DMS114 treated with DMSO at 0.1 percent for 48 hours (cell line): Measurements from ENCODE around the gene NHERF2.
A peak's percentile ranks its signal among the peaks of the same experiment; 100 is the strongest.

ENCODE experiments used
- DNase-seq: peaks from one replicate; lab custom pipeline; 2025; ENCODE audit not compliant: unreplicated experiment; lab: John Stamatoyannopoulos, UW

NHERF2 gene

DNA sequence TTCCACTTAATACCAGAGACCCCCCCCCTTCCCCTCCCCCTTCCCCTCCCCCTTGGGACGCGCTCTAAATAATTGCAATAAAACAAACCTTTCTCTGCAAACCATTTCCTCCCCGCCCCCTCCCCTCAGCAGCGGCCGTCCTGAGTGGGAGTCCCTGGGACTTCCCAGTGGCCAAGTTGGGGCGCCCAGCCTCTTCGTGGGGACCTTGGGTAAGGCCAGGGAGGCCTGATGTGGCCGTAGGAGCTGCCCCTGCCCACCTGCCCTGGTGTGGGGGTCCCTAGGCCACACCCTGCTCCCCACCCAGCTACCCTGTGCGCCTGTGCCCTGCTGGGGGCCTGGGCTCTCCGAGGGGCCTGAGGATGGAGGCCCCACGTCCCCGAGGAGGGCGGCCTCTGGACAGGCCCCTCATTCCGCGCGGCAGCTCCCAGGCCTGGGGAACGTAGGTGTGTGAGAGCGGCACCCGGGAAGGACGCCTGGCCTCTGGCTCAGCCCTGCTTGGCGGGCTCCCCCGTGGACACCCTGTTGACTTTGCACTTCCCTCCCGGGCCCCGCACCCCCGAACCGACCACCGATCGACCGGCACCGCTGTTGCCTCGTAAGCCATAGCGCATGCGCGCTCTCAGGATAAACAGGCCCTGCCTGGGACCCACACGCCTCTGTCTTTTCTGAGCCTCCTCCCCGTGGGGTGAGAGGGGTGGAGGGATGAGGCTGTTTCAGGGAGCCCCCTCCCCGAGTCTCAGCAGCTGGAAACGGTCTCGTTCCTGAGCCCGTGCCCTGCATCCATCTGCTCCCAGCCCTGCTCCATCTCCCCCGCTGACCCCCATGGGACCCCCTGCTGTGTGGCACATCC is 11.9 kb downstream of the NHERF2 start:
- DNase-seq: no peak

DNA sequence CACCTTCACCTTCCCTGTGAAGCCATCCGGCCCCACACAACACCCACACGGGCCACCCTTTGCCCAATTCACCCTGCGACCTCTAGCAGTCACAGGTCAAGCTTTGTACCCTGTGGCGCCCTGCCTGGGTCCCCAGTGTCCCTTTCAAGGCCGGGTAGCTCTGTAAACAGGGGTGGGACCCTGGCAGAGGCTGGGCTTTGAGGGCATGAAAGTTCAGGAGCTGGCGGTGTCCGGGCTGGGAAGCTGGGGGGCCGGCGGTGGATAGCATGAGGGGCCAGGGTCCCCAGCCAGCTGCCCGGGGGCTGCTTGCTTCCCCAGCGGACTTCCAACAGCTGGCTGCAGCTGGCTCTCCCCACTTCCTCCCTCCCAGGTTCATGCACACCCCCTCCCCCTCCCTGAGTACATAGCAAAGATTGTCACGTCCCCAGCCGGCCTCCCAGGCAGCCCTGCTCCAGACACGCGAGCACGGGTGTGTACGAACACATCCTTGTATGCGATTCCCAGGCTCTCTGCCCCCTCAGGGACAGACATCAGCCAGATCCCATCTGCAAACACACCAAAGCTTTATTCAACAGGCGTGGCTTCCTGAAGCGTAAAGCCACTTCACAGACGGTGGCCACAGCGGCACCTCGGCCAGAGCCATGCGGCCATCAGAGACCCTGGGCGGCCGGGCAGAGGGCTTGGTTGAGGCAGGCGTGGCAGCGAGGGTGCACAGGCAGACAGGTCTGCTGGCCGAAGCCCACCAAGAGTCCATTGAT is 12.8 kb downstream of the NHERF2 start:
- DNase-seq: no peak

DNA sequence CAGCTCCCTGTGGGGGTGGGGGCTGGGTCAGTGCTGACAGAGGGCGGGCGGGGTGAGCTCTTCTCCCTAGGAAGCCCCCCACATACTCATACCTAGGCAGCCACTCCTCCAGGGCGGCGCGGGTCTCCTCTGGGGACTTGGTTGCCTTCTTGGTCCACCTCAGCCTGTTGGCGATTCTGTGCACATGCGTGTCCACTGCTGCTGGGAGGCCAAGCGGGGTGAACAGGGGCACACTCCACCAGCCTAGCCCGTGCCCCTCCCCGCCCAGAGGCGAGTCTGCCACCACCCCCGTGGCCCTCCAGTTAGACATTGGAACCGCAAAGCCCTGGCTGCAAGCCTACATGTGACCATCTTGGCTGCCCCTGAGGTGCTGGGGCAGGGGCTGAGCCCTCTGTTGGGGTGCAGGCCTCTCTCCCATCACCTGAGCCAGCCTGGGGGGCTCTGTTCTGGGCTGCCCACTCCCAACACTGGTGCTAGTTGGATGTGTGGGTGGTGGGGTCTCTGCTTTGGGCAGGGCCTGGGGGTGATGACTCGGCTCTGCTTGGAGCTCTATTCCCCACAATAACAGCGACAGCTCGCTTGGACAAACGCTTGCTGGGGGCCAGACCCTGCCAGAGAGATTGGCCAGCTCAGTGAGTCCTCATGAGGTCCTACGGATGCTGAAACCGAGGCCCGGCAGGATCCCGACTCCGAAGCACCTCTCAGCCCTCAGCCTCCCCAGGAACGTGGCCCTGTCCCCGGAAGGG is 13.5 kb downstream of the NHERF2 start:
- DNase-seq: no peak

DNA sequence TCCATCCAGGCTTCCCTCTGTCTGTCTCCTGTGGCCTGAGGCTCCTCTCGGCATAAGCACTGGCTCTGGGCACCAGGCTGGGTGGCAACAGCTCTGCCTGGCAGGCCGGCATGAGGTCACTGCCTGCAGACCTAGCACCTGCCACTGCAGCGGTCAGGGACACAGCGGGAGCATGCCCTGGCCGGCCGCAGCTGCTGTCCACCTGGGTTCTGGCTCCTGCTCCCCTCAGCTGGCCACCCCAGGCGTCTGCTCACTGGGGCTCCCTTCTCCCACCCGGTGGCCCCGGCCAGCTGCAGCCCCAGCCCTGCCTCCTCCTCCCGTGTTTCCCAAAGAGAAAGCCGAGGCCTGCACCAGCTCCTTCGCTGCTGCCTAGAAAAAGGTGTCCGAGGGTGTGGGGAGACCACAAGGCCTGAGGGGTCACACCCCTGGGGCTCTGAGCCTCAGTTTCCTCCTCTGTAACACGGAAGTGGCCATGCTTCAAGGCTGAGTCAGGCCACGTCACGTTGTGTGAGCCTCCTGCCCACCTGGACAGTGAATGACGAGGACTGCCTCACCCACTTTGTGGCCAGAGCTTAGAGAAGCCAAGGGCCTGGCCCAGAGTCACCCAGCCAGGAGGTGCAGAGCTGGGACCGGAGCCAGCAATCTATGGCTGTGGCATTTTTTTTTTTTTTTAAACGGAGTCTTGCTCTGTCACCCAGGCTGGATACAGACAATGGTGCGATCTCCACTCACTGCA is 14.3 kb downstream of the NHERF2 start:
- no peak for DNase-seq

DNA sequence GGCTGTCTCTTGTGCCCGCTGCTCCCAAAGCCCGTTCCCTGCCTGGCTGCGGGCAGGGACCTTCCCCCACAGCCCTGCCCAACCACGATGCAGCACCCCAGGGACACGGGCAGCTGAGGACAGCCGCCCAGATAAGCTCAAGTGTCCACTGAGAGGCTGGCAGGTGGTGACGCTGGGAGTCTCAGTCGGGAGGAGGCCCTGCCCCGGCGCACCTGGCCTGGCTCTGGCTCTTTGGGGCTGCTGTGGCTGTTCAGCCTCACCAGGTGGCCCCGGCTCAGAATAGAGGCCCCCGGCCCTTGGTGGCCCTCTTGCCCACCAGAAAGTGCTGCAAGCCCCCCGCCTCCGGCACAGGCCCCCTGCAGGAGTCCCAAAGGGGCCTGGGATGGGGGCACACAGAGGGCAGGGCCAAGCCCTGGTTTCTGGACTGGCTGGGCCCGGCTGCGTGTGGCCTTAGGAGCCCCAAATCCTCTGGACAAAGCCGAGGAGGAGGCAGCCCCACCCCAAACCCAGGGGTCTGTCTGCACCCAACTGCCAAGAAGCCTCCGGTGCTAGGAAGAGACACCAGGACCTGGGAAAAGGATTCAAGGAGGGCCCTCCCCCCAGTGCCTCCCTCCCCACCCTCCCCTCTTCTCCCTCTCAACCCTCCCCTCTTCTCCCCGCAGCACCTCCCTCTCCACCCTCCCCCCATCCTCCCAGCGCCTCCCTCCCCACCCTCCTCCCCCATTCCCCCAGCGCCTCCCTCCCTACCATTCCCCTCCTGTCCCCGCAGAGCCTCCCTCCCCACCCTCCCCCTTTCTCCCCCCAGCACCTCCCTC is 15.7 kb downstream of the NHERF2 start:
- no peak for DNase-seq

DNA sequence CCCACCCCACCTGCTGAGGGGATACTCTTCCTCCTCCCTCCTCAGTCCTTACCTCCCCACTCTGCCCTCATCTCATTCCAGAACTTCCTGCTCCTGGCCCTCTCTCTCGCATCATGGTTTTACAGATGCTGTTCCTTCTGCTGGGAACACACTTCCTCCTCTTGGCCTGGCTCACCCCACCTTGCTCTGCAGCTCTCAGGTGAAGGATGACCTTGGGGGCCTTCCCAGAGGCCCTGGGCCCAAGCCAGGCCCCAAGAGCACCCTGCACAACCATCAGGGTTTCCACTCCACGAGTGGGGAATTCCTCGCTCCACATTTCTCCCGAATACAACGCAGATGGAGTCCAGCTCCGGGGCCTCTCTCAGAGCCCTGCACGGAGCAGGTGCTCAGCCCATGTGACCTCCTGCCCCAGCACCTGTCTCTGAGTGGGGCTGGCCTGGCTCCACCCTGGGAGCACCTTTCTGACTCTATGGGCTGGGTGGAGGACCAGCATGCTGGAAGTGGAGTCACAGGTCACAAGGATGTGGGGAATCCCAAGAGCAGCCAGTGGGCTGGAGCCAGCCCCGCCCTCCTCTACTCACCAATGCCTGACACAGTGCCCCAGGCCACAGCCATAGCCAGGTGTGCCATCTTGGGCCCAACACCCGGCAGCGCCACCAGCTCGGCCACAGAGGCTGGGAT is 16.4 kb downstream of the NHERF2 start:
- no peak for DNase-seq

DNA sequence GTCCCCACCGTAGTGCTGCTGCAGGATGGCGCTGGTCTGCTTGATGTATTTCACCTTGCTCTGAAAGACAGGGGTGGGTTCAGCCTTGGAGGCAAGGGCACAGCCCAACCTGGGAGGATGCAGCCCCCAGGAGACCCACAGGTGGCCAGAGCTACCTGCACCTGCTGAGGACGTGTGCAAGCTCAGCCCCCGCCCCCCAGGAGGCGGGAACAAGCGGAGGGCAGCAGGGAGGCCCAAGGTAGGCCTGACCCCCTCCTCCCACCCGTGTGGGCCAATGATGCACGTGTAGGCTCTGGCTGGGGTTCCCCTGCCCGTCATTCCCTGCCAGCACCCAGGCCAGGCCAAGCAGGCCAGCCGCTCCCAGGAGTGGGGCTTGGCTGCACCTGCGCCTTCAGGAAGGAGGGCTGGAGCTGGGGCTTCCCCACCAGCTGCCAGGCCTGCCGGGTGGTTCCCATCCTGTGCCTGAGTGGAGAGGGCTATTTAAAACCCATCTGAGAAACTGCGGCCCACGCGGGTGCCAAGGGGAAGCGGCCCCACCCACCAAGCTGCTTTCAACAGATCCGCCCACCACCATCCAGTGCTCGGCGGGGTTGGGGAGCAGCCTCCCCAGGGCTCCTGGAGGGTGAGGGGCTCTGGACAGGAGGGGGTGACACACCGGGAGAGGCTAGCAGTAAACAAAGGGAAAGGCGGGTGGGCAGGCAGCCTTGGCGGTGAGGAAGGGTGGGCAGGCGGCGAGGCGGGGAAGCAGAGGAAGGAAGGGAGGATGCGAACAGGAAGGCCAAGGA is 17.2 kb downstream of the NHERF2 start:
- DNase-seq: no peak

DNA sequence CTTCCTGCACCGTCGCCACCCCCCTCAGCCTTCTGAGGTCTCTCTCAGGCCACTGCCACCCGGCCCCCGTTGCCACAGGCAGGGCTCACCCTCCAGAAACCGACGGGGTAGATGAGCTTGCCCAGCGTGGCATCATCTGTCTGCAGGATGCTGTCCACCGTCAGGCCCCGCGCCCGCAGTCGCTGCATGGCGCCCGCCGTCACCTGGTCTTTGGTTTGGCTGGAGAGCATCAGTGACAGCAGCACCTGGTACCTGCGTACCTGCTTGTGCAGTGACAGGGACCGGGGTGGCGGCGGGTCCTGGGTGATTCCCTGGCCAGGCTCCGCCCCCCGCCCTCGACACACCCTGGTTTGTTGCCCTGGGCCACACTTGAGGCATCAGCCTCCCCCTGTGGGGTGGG is 17.8 kb downstream of the NHERF2 start:
- DNase-seq: no peak

DNA sequence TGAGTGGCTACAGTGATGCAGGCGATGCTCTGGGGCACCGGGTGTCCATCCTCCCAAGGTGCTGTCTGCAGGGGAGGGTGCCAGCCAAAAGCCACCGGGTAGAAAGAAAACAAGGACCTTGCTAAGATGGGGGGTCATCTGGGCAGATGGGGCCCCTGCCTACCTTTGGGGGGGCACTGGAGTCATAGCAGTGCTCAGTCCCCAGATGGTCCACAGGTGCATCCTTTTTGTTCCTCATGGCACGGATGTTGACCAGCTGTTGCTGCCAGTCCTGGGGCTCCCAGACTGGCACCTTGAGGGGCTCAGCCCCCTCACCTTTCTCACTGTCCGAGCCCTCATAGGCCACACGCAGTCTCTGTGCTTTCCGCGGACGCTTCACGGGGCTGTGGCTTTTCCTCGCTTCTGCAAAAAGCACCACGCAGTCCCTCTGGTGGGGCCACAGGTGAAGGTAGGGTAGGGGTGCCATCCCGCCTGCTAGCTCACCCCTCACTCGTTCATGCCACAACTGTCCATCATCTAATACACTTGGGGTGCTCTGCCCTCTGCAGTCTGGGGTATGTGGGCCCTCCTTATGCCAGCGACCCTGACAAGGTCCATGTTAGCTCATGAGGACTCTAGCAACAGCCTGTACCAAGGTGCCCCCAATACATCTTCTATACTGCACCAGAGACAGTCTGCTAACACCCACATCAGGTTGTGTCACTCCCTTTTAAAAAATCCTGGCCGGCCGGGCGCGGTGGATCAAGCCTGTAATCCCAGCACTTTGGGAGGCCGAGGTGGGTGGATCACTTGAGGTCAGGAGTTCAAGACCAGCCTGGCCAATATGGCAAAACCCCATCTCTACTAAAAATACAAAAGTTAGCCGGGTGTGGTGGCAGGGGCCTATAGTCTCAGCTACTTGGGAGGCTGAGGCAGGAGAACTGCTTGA is 19.5 kb downstream of the NHERF2 start:
- DNase-seq: no peak

DNA sequence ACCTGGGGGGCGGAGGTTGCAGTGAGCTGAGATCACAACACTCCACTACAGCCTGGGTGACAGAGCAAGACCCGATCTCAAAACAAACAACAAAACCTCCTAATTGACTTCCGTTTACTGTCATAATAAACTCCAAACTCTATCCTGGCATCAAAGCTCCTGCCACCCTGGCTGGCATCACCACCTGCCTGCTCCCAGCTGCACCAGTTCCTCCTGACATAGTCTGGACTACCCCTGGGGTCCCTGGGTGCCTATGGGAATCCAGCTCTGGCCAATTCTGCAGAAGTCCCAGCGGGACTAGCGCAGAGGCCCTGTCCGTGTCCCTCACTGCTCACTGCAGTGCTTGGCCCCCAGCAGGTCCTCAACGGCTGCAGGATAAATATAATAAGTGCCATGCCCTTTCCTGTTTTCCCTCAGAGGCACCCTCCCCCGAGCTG is 20.2 kb downstream of the NHERF2 start:
- DNase-seq: no peak

DNA sequence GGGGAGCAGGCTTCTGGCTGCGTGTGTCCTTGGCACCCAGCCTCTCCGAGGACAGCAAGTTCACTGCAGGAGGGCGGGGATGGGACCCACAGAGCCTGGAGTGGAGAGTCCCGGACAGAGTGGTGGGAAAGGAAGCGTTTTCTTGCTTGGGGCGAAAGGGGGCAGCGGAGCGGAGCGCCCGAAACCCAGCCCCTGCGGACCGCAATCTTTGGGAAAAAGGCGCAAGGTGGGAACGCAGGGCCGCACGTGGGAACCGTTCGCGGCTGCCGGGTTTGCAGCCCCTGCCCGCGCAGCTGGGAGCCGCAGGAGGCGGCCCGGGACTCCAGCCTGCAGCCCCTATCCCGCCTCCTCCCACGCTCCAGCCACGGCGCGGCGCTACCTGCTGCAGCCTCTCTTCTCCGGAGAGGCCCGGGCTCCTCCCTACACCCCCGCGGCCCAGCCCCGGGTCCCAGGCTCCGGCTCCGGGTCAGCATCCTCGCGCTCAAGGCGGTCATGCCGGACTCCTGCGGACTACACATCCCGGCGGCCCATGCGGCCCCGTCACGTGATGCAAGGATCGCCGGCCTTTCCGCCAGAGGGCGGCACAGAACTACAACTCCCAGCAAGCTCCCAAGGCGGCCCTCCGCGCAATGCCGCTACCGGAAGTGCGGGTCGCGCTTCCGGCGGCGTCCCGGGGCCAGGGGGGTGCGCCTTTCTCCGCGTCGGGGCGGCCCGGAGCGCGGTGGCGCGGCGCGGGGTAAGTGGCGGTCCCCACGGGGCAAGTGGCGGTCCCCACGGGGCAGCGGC is 20.8 kb downstream of the NHERF2 start, which contains the start of the genes NTHL1 and TSC2:
Gene NTHL1, minus strand, starts transcription at position 505 of the 786 bp plus-strand sequence. Its CDS starts 11 bp downstream, at position 494.
Gene TSC2, plus strand, starts transcription at position 656 of the 786 bp plus-strand sequence. CDS start 631 bp downstream, outside the sequence.
- peak; percentile 85 for DNase-seq

DNA sequence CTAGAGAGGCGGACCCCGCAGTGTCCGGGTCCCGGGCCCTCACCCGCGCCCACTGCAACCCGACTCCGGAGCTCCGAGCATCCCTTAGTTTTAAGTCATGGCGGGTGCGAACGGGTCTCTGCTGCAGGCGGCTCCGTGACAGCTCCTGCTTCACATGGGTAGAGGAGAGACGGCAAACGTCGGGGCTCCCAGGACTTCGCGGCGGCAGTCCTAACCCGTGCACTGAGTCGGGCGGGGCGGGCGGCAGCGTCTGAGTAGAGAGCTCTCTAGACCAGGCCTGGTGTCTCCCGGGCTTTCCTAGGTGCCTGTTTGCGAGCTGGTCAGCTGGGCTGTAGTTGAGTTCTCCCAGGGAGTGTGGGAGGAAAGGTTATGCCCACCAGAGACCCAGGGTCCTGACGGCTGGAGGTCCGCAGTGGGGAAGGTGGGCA is 21.4 kb downstream of the NHERF2 start:
- no peak for DNase-seq

DNA sequence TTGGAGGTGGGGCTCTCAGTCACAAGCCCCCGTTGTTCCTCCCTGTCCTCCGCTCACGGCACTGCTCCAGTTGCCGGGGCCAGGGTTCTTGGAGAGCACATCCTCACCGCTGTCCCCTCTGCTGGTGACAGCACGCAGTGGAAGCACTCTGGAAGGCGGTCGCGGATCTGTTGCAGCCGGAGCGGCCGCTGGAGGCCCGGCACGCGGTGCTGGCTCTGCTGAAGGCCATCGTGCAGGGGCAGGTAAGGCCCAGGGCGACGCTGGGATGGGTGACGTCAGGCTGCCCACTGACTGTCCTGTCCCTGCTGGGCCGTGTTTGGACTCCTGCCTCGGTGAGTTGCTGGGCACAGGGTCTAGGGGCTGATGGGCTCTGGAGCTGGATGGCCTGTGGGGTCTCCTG is 26.5 kb downstream of the NHERF2 start:
- DNase-seq: no peak

DNA sequence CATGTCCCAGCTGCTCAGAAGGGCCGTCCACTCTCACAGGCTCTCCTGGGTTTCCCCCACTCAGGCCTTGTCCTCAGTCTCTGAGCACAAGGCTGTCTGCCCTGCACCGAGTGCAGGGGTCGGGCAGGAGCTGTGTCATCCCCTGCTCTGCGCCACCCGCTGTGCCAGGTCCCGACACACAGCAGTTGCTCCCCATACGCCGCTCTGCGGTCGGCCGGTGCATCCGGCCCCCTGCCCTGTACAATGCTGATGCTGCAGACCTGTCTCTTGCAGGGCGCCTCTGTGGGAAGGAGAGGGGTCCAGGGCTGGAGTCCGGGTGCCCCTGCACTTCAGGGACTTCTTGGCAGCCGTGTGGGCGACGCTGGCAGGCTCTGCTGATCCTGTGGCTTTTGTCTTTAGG is 27.2 kb downstream of the NHERF2 start:
- no peak for DNase-seq

DNA sequence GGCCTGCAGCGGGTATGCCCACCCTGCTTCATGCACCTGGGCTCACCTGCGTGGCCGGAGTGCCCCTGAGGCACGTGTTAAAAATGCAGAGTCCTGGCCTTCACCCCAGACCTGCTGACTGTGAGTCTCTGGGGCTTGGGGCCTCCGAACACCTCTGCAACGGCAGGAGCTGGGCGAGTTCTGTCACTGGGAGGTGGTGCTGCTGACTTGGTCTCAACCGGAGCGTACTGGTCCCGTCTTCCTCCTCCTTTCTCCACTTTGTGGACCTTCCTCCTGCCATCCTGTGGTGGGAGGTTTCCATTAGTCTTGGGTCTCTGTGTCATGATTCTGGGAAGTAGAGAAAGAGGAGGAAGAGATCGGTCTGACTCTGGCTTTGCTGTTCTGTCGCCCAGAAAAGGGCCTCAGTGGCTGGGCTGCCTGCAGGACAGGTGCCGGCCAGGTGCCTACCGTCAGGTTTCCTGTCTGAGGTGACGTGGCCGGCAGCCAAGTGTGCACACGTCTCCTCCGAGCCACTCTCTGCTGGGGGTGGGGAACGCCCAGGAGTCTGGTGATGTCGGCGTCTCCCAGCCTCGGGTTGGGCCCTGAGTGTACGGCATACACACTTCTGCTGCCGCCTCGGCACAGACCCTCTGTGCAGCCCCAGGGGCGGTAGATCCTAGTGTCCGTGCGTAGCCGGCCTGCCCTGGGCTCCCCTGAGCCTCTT is 28.0 kb downstream of the NHERF2 start:
- no peak for DNase-seq

DNA sequence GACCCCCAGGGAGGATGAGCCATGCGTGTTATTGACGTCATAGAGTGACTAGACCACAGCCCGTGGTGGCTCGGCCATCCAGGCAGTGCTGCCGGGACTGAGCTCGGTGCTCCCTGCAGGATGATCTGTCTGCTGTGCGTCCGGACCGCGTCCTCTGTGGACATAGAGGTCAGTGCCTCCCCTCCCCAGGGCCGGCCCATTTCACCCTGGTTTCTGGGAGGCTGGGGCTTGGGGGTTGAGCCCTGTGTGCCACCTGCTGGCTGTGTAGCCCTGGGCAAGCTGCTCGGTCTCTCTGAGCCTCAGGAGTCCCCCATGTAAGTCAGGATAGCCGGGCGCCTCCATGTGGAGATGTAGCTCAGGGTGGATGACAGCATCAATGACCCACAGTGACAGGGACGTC is 29.4 kb downstream of the NHERF2 start:
- no peak for DNase-seq
